ENCODE data around the gene CLTA. TPM values are rescaled to one million over a fixed set of nuclear protein-coding genes. Genes with fewer than 3 reads are reported as not detected.

Gene CLTA
- polyA plus RNA-seq, 1 donor from 2014 or later, result 420 TPM

Other genes starting within 250 kb of the CLTA start
- gene OR2S2, start 232.8 kb upstream of the CLTA start, polyA plus RNA-seq, result not detected in 2 replicates
- 6.9 and 10.2 TPM in 2 replicates for gene RECK, start 154.0 kb upstream of the CLTA start, polyA plus RNA-seq
- gene GLIPR2, start 54.2 kb upstream of the CLTA start, polyA plus RNA-seq, result 8.0 and 16.1 TPM in 2 replicates
- gene CCIN, start 21.5 kb upstream of the CLTA start, polyA plus RNA-seq, result not detected in 2 replicates
- 22.7 and 29.2 TPM in 2 replicates for gene GNE, start 67.5 kb downstream of the CLTA start, polyA plus RNA-seq
- 53.7 and 61.9 TPM in 2 replicates for gene RNF38, start 209.3 kb downstream of the CLTA start, polyA plus RNA-seq

Data from neural cell (in vitro differentiated cells).